Measurements from ENCODE around the gene C1orf74.
"Not testable (repeated sequence)": the region's sequence is repeated elsewhere in the genome, so short reads cannot be mapped to it uniquely, and the experiment has no call there.

Gene C1orf74

GRCh38 chr1:209805875-209806760, 21.8 kb upstream of the C1orf74 start, which contains the start of gene IRF6:
Gene IRF6, minus strand, starts transcription at chr1:209806142. Its CDS starts 4,729 bp downstream, at chr1:209801413.
- peak; percentile 54 for DNase-seq (ENCODE audit: low read depth)

GRCh38 chr1:209805341-209805781, 21.0 kb upstream of the C1orf74 start:
- no peak for DNase-seq (ENCODE audit: low read depth)

- no peak for DNase-seq (ENCODE audit: low read depth)
Observed at GRCh38 chr1:209803568-209803967, 19.2 kb upstream of the C1orf74 start.

GRCh38 chr1:209802780-209803152, 18.4 kb upstream of the C1orf74 start:
- DNase-seq (ENCODE audit: low read depth): no peak

- no peak for DNase-seq (ENCODE audit: low read depth)
Observed at GRCh38 chr1:209802117-209802779, 17.9 kb upstream of the C1orf74 start.

GRCh38 chr1:209800984-209801834, 16.9 kb upstream of the C1orf74 start:
- DNase-seq (ENCODE audit: low read depth): no peak

- no peak for DNase-seq (ENCODE audit: low read depth)
Observed at GRCh38 chr1:209797978-209798639, 13.8 kb upstream of the C1orf74 start.

GRCh38 chr1:209793711-209794110, 9.4 kb upstream of the C1orf74 start:
- not testable (repeated sequence) for DNase-seq (ENCODE audit: low read depth)

GRCh38 chr1:209791920-209792319, 7.6 kb upstream of the C1orf74 start:
- no peak for DNase-seq (ENCODE audit: low read depth)

- no peak for DNase-seq (ENCODE audit: low read depth)
Observed at GRCh38 chr1:209790286-209791193, 6.2 kb upstream of the C1orf74 start.

- no peak for DNase-seq (ENCODE audit: low read depth)
Observed at GRCh38 chr1:209789245-209789644, 4.9 kb upstream of the C1orf74 start.

- no peak for DNase-seq (ENCODE audit: low read depth)
Observed at GRCh38 chr1:209787551-209787950, 3.2 kb upstream of the C1orf74 start.

GRCh38 chr1:209786146-209786545, 1.8 kb upstream of the C1orf74 start:
- no peak for DNase-seq (ENCODE audit: low read depth)

GRCh38 chr1:209785592-209785991, 1.2 kb upstream of the C1orf74 start:
- no peak for DNase-seq (ENCODE audit: low read depth)

GRCh38 chr1:209783386-209783785, 973 bp downstream of the C1orf74 start:
- no peak for DNase-seq (ENCODE audit: low read depth)

GRCh38 chr1:209780268-209780667, 4.1 kb downstream of the C1orf74 start:
- no peak for DNase-seq (ENCODE audit: low read depth)

- no peak for DNase-seq (ENCODE audit: low read depth)
Observed at GRCh38 chr1:209778102-209778501, 6.3 kb downstream of the C1orf74 start.

- DNase-seq (ENCODE audit: low read depth): no peak
Observed at GRCh38 chr1:209777587-209777986, 6.8 kb downstream of the C1orf74 start.

- DNase-seq (ENCODE audit: low read depth): no peak
Observed at GRCh38 chr1:209775678-209776077, 8.7 kb downstream of the C1orf74 start.

GRCh38 chr1:209774592-209774991, 9.8 kb downstream of the C1orf74 start:
- DNase-seq (ENCODE audit: low read depth): no peak

- DNase-seq (ENCODE audit: low read depth): no peak
Observed at GRCh38 chr1:209772126-209772525, 12.2 kb downstream of the C1orf74 start.

Measured in stimulated activated CD4-positive, alpha-beta T cell treated with anti-CD3 and anti-CD28 coated beads, Interleukin-2, amount 100 ng/mL, for 4 hours (primary cell).